Spleen (tissue), 11 donors: ENCODE results near the gene HNF1B. TPM values are rescaled to one million over a fixed set of nuclear protein-coding genes. Genes with fewer than 3 reads are reported as not detected.
A peak's percentile ranks its signal among the peaks of the same experiment; 100 is the strongest.

Experiments
- DNase-seq: peaks from one replicate; pipeline ENCODE4 v3.0.0-alpha.2; 2020
- H3K27ac ChIP-seq, 8 donors: fragments of 200-600 bp; sonication (generic) in 7 of 8; 1 replicate in 4 of 8; 2 replicates in 4 of 8; pipeline versions ENCODE4 v1.5.0 to v1.8.0; 2016 to 2021; ENCODE audit warnings: inconsistent platforms in 4 of 8, mild to moderate bottlenecking in 4 of 8, moderate library complexity in 1 of 8
- H3K27me3 ChIP-seq, 7 donors: fragments of 200-600 bp; sonication (generic) in 6 of 7; replicated peaks in 1 of 7; 1 replicate in 4 of 7; 2 replicates in 3 of 7; pipeline versions ENCODE4 v1.5.0 to v1.8.0; 2016 to 2021; ENCODE audit warnings: inconsistent platforms in 3 of 7, mild to moderate bottlenecking in 1 of 7
- H3K36me3 ChIP-seq, 6 donors: fragments of 200-600 bp; sonication (generic) in 5 of 6; 1 replicate in 4 of 6; 2 replicates in 2 of 6; pipeline versions ENCODE4 v1.5.0 to v1.8.0; 2016 to 2021; ENCODE audit warnings: inconsistent platforms in 2 of 6
- H3K4me1 ChIP-seq, 6 donors: fragments of 200-600 bp; sonication (generic) in 5 of 6; 1 replicate in 3 of 6; 2 replicates in 3 of 6; pipeline versions ENCODE4 v1.5.0 to v1.8.0; 2016 to 2021; ENCODE audit warnings: inconsistent platforms in 3 of 6
- H3K4me3 ChIP-seq, 8 donors: fragments of 200-600 bp; sonication (generic) in 7 of 8; 1 replicate in 4 of 8; 2 replicates in 4 of 8; pipeline versions ENCODE4 v1.5.0 to v1.8.0; 2016 to 2021; ENCODE audit warnings: inconsistent platforms in 4 of 8, mild to moderate bottlenecking in 4 of 8, moderate library complexity in 2 of 8
- H3K9me3 ChIP-seq, 8 donors: fragments of 200-600 bp; sonication (generic) in 7 of 8; 1 replicate in 4 of 8; 2 replicates in 4 of 8; pipeline versions ENCODE4 v1.5.0 to v1.8.0; 2016 to 2021; ENCODE audit warnings: inconsistent platforms in 4 of 8
- CTCF ChIP-seq, 11 experiments: fragments of 200-600 bp in 7 of 11; fragments of 450-650 bp in 4 of 11; sonication (generic) in 4 of 11; IDR thresholded peaks in 8 of 11; conservative IDR thresholded peaks in 3 of 11; 1 replicate in 7 of 11; 2 replicates in 4 of 11; pipeline versions ENCODE4 v1.4.0 to v1.8.0; 2016 to 2021; ENCODE audit warnings: antibody characterized with exemption in 11 of 11, inconsistent platforms in 4 of 11, mild to moderate bottlenecking in 1 of 11
- POLR2A ChIP-seq, 3 donors: fragments of 450-650 bp; IDR thresholded peaks; one replicate each; pipeline ENCODE4 v1.5.1; 2017; ENCODE audit warnings: antibody characterized with exemption in 3 of 3, mild to moderate bottlenecking in 1 of 3
- POLR2AphosphoS5 ChIP-seq, 3 donors: sonication (generic); formaldehyde crosslinking; IDR thresholded peaks; one replicate each; pipeline ENCODE4 v1.5.1; 2017; ENCODE audit warnings: antibody characterized with exemption in 3 of 3
- WGBS, 5 donors: extraction: QIAGEN DNeasy Blood & Tissue Kit in 3 of 5; methylation state at CpG; one replicate each; pipeline versions ENCODE4 v1.1.5 to v1.1.7; 2013 to 2018; 5-methylcytosine and 5-hydroxymethylcytosine counted together
- intact Hi-C: fragments of 100-400 bp; cut with DNase I; formaldehyde crosslinking; loops from one replicate; pipeline ENCODE4 v1.15.0; 2023; ENCODE audit warnings: low total_unique reads
- polyA plus RNA-seq, 3 donors: library from polyadenylated mRNA; stranded (reverse); fragments of 200-250 nt; gene quantifications; one replicate each; pipeline ENCODE4 v1.2.1, GENCODE V29; 2013
- total RNA-seq, 7 donors: library from RNA; depleted of rRNA in 3 of 7; stranded (reverse); fragments of >200 nt in 3 of 7; fragmentation: NEBNext Ultra II Directional in 4 of 7; extraction: Animal tissue kit (Norgen Biotek cat#: 25700) in 4 of 7; gene quantifications; one replicate each; pipeline versions ENCODE4 v1.1.0 to v1.2.1, GENCODE V29; 2016 to 2021
- donor health status: healthy with polysubstance abuse.
- donor health status: DM: no; HTN: no; CAD: no; lungs with moderate emphysema.
- donor health status: DM: no; HTN: no; CAD: no.
- donor health status: Bipolar disorder and iron deficiency.
- donor health status: healthy.
- donor health status: DM: no; HTN: no; CAD: no.
- donor health status: DM: yes; HTN: yes; CAD: no.

HNF1B gene
- total and polyA plus RNA-seq, 10 donors = 0.06 to 0.12 (median 0.07) TPM; not detected in 7

- 89 to 100% (median 94%) methylated on average over 2 of the region's 2 CpGs for WGBS, 5 donors
- Histone ChIP-seq H3K27me3 (no peaks in the 10 kb centered on the region), H3K4me1 (peaks cover 0 to 18% (median 9%) of the 10 kb centered on the region in 6 donors), H3K9me3 (peaks cover 0 to 9% (median 0%) of the 10 kb centered on the region in 8 donors), H3K4me3 (no peak overlapping the region), H3K27ac (no peak overlapping the region), H3K36me3 (no peaks in the 10 kb centered on the region)
- intact Hi-C loops = no loop called here
- TF ChIP-seq POLR2A (IDR thresholded peaks at IDR 0.05) (no peak), POLR2AphosphoS5 (IDR thresholded peaks at IDR 0.05) (no peak), CTCF (IDR thresholded peaks at IDR 0.05 in 8 of 11, conservative IDR thresholded peaks at IDR 0.05 in 3 of 11) (no peak)
- DNase-seq = no peak
Measured at GRCh38 chr17:37772982-37773381, 28.1 kb upstream of the HNF1B start.

DNA sequence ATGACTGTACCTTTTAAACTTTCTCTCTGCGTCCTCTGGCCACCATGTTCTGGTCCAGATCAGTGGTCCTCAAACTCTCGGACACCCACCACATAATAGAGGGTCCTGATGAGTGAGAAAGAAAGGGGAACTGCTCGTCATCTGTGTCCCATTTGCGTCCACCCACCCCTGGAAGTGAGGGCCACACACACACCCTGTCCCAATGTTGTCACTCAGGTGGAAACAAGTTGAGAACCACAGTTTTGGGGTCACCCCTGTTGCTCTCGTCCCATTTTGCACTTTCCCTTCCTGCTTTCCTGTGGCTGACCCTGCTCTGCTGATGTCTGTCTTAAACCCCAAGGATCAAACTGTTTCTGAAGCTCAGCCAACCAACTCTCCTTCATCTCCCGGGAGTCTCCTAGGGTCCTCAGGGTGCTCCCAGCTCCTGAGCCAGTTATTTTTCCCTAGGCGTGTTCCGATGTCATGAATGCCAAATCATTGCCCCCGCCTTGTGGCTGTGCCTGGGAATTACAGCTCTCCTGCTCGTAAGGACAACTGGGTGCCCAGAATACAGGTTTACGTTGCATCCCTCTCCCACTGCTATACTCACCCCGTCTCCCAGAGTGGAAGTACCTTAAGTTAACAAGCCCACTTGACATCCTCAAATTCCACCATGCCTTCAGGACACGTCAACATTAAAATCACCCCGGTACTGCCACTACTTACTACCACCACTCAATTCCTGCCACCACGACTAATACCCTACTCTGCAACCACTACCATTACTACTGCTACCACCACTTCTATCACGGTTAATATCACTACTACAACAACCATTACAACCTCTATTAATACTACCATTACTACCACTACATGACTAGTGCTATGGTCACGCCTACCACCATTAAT, 26.0 kb upstream of the HNF1B start:
- Histone ChIP-seq H3K9me3 (peaks cover 0 to 13% (median 0%) of the 10 kb centered on the region in 8 donors), H3K4me3 (no peak overlapping the region), H3K27ac (no peak overlapping the region), H3K27me3 (peaks cover 0 to 15% (median 0%) of the 10 kb centered on the region in 7 donors), H3K4me1 (peaks cover 0 to 23% (median 9%) of the 10 kb centered on the region in 6 donors), H3K36me3 (no peaks in the 10 kb centered on the region)
- 48 to 56% (median 53%) methylated on average over 17 of the region's 17 CpGs for WGBS, 5 donors
- TF ChIP-seq POLR2AphosphoS5 (IDR thresholded peaks at IDR 0.05) (no peak), CTCF (IDR thresholded peaks at IDR 0.05 in 8 of 11, conservative IDR thresholded peaks at IDR 0.05 in 3 of 11) (peak in 9 of 11 experiments; percentile 30 to 67 (median 54))
- intact Hi-C loops = no loop called here
- no peak for DNase-seq

DNA sequence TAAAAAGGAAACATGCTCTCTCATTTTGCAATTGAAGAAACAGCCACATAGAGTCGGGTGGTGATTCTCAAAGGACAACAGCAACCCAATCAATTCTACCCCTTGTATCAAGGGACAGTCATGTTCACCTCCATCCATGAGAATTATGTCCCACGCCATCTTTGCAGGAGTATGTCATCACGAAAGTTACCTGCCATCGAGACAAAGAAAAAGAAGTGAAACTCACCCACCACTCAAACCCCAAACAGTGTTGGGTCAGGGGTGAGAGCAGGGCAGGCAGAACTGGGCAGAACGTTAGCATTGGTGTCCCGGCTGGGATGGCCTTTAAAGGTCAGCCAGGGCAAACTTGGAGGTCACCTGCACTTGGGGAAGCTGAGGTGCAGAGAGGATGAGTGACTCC, 24.2 kb upstream of the HNF1B start:
- intact Hi-C loops = no loop called here
- 70 to 76% (median 75%) methylated on average over 6 of the region's 6 CpGs for WGBS, 5 donors
- DNase-seq = no peak

More for the DNA sequence above, 24.2 kb upstream of the HNF1B start:
- Histone ChIP-seq H3K4me3 (no peak overlapping the region), H3K36me3 (no peaks in the 10 kb centered on the region), H3K9me3 (peaks cover 0 to 13% (median 0%) of the 10 kb centered on the region in 8 donors), H3K27ac (no peak overlapping the region), H3K27me3 (peaks cover 0 to 16% (median 0%) of the 10 kb centered on the region in 7 donors), H3K4me1 (peaks cover 0 to 19% (median under 1%) of the 10 kb centered on the region in 6 donors)
- TF ChIP-seq CTCF (IDR thresholded peaks at IDR 0.05 in 8 of 11, conservative IDR thresholded peaks at IDR 0.05 in 3 of 11) (no peak), POLR2A (IDR thresholded peaks at IDR 0.05) (no peak), POLR2AphosphoS5 (IDR thresholded peaks at IDR 0.05) (no peak)
